UCSD-AML1 (cell line): ENCODE data around the gene THOC1.

Experiments used
- DNase-seq: peaks from one replicate; lab custom pipeline; 2025; ENCODE audit not compliant: unreplicated experiment; lab: John Stamatoyannopoulos, UW

The THOC1 gene

GRCh38 chr18:275486-275885, 7.6 kb upstream of the THOC1 start:
- DNase-seq: no peak

GRCh38 chr18:274313-274712, 6.5 kb upstream of the THOC1 start:
- DNase-seq: no peak

GRCh38 chr18:273525-273924, 5.7 kb upstream of the THOC1 start:
- DNase-seq: no peak

- DNase-seq: no peak
Measured at GRCh38 chr18:272650-273049, 4.8 kb upstream of the THOC1 start.

- DNase-seq: no peak
Measured at GRCh38 chr18:269480-270095, 1.7 kb upstream of the THOC1 start.

- DNase-seq: no peak
Measured at GRCh38 chr18:267380-267687, 513 bp downstream of the THOC1 start.

GRCh38 chr18:261398-262073, 6.3 kb downstream of the THOC1 start:
- DNase-seq: no peak

GRCh38 chr18:260547-260946, 7.3 kb downstream of the THOC1 start:
- DNase-seq: no peak

GRCh38 chr18:255171-255570, 12.7 kb downstream of the THOC1 start:
- DNase-seq: no peak

GRCh38 chr18:253121-253520, 14.7 kb downstream of the THOC1 start:
- no peak for DNase-seq

GRCh38 chr18:251572-251971, 16.3 kb downstream of the THOC1 start:
- no peak for DNase-seq

GRCh38 chr18:250685-251084, 17.2 kb downstream of the THOC1 start:
- DNase-seq: no peak

- DNase-seq: no peak
Measured at GRCh38 chr18:248053-248452, 19.8 kb downstream of the THOC1 start.

GRCh38 chr18:245282-245847, 22.5 kb downstream of the THOC1 start:
- no peak for DNase-seq

GRCh38 chr18:240175-240574, 27.7 kb downstream of the THOC1 start:
- DNase-seq: no peak

- no peak for DNase-seq
Measured at GRCh38 chr18:231563-231962, 36.3 kb downstream of the THOC1 start.

GRCh38 chr18:228586-228985, 39.3 kb downstream of the THOC1 start:
- DNase-seq: no peak

- DNase-seq: no peak
Measured at GRCh38 chr18:227902-228301, 39.9 kb downstream of the THOC1 start.

GRCh38 chr18:227374-227773, 40.5 kb downstream of the THOC1 start:
- DNase-seq: no peak

GRCh38 chr18:225745-226144, 42.1 kb downstream of the THOC1 start:
- DNase-seq: no peak

- DNase-seq: no peak
Measured at GRCh38 chr18:220708-221107, 47.1 kb downstream of the THOC1 start.

- no peak for DNase-seq
Measured at GRCh38 chr18:217532-218336, 50.1 kb downstream of the THOC1 start.
